Measurements from ENCODE around the gene PEAR1. TPM values are rescaled to one million over a fixed set of nuclear protein-coding genes. Genes with fewer than 3 reads are reported as not detected.
"Not testable (repeated sequence)": the region's sequence is repeated elsewhere in the genome, so short reads cannot be mapped to it uniquely, and the experiment has no call there.

The PEAR1 gene
- total RNA-seq, 1 experiment from 2014 or later: 0.39 TPM

- Histone ChIP-seq H2BK120ac (ENCODE audit: low read depth, low read length, poor library complexity, severe bottlenecking) (no peak overlapping the region), H3K27me3 (ENCODE audit: insufficient read depth, low read length) (peaks cover 62% of the 10 kb centered on the region), H3K14ac (ENCODE audit: insufficient read depth, low read length) (no peak overlapping the region), H4K5ac (ENCODE audit: insufficient read length, low read depth, low read length) (no peak overlapping the region), H3K79me1 (ENCODE audit: insufficient read depth, low read depth, low read length, poor library complexity, severe bottlenecking) (no peaks in the 10 kb centered on the region), H3K9me3 (ENCODE audit: control insufficient read depth, low read depth, low read length) (no peaks in the 10 kb centered on the region), H3K4ac (ENCODE audit: low read depth, low read length) (no peak overlapping the region), H3K27ac (ENCODE audit: insufficient read length, low read depth, low read length) (no peak overlapping the region), H3K23ac (ENCODE audit: insufficient read length, low read depth, low read length) (no peak overlapping the region), H4K91ac (ENCODE audit: insufficient read length, low read depth, low read length) (no peak overlapping the region), H3K23me2 (ENCODE audit: insufficient read length, low read depth, low read length, poor library complexity, severe bottlenecking) (peaks cover 16% of the 10 kb centered on the region), H3K9ac (ENCODE audit: extremely low read depth, insufficient read length, low read length) (no peak overlapping the region), H3K4me2 (ENCODE audit: insufficient read depth, insufficient read length, low read length) (no peak overlapping the region), H2BK20ac (ENCODE audit: low read depth, low read length, poor library complexity, severe bottlenecking) (no peak overlapping the region), H2AK5ac (ENCODE audit: insufficient read length, low read length) (no peak overlapping the region), H3K56ac (ENCODE audit: insufficient read length, low read depth, low read length) (no peak overlapping the region), H2BK15ac (ENCODE audit: low read depth, low read length) (no peak overlapping the region), H3K4me1 (ENCODE audit: insufficient read depth, low read length) (no peaks in the 10 kb centered on the region), H2AFZ (ENCODE audit: low read length) (no peak overlapping the region), H4K20me1 (ENCODE audit: control insufficient read depth, insufficient read depth, insufficient read length) (no peaks in the 10 kb centered on the region), H3T11ph (ENCODE audit: low read length) (no peak overlapping the region), H3K79me2 (ENCODE audit: insufficient read depth, low read length) (no peaks in the 10 kb centered on the region), H2BK5ac (ENCODE audit: insufficient read length, low read length) (no peak overlapping the region), H2BK12ac (ENCODE audit: insufficient read length, low read depth, low read length) (no peak overlapping the region), H3K18ac (ENCODE audit: insufficient read length, low read depth, low read length) (no peak overlapping the region), H4K8ac (replicated peaks; ENCODE audit: insufficient read length, low read depth, low read length) (no peak overlapping the region)
- DNase-seq: no peak
- no peaks in the 10 kb centered on the region; a peak in 1 of 7 replicates for H3K36me3 Mint-ChIP-seq (ENCODE audit: insufficient read depth in 1 of 3, low read depth in 3 of 3)
- no CpG with 5 or more reads among the region's 3 CpGs for WGBS (ENCODE audit: extremely low coverage, insufficient read length, low lambda C conversion rate)
- H3K27ac Mint-ChIP-seq: no peak overlapping the region
- H3K4me1 Mint-ChIP-seq: peaks cover 24 to 42% of the 10 kb centered on the region in 2 experiments
- H3K4me3 Mint-ChIP-seq: no peak overlapping the region; a peak in 1 of 5 replicates
- peaks cover 100% of the 10 kb centered on the region for H3K27me3 Mint-ChIP-seq (ENCODE audit: low read depth)
- H3K9me3 Mint-ChIP-seq: peaks cover 0 to 3% of the 10 kb centered on the region in 2 experiments; a peak in 1 of 5 replicates
- TF ChIP-seq CTCF (conservative IDR thresholded peaks at IDR 0.05): no peak
These were observed 32.7 kb downstream of the PEAR1 start for GRCh38 chr1:156926175-156926574.

- H3K79me2 ChIP-seq (ENCODE audit: insufficient read depth, low read length); H3K27ac Mint-ChIP-seq; H2AFZ ChIP-seq (ENCODE audit: low read length); H3K18ac ChIP-seq (ENCODE audit: insufficient read length, low read depth, low read length); H3K9me3 Mint-ChIP-seq; H4K20me1 ChIP-seq (ENCODE audit: control insufficient read depth, insufficient read depth, insufficient read length); H4K8ac ChIP-seq (replicated peaks; ENCODE audit: insufficient read length, low read depth, low read length); DNase-seq; H3K56ac ChIP-seq (ENCODE audit: insufficient read length, low read depth, low read length); H3K36me3 Mint-ChIP-seq (ENCODE audit: insufficient read depth in 1 of 3, low read depth in 3 of 3); H3K79me1 ChIP-seq (ENCODE audit: insufficient read depth, low read depth, low read length, poor library complexity, severe bottlenecking); H3K14ac ChIP-seq (ENCODE audit: insufficient read depth, low read length); H2BK20ac ChIP-seq (ENCODE audit: low read depth, low read length, poor library complexity, severe bottlenecking); H3K4ac ChIP-seq (ENCODE audit: low read depth, low read length); H4K91ac ChIP-seq (ENCODE audit: insufficient read length, low read depth, low read length); H3T11ph ChIP-seq (ENCODE audit: low read length); H3K23ac ChIP-seq (ENCODE audit: insufficient read length, low read depth, low read length); H2BK5ac ChIP-seq (ENCODE audit: insufficient read length, low read length); H4K5ac ChIP-seq (ENCODE audit: insufficient read length, low read depth, low read length); H2BK15ac ChIP-seq (ENCODE audit: low read depth, low read length); H3K9me3 ChIP-seq (ENCODE audit: control insufficient read depth, low read depth, low read length); H2BK120ac ChIP-seq (ENCODE audit: low read depth, low read length, poor library complexity, severe bottlenecking); H3K27ac ChIP-seq (ENCODE audit: insufficient read length, low read depth, low read length); H3K9ac ChIP-seq (ENCODE audit: extremely low read depth, insufficient read length, low read length); H3K4me1 ChIP-seq (ENCODE audit: insufficient read depth, low read length); H2AK5ac ChIP-seq (ENCODE audit: insufficient read length, low read length); H2BK12ac ChIP-seq (ENCODE audit: insufficient read length, low read depth, low read length): not testable (repeated sequence)
- Mint-ChIP-seq H3K4me3 (peak overlapping the region in 1 of 2 experiments; percentile 74; a peak in 1 of 5 replicates), H3K4me1 (peaks cover 29 to 46% of the 10 kb centered on the region in 2 experiments), H3K27me3 (ENCODE audit: low read depth) (peaks cover 100% of the 10 kb centered on the region)
- peaks cover 16% of the 10 kb centered on the region for H3K23me2 ChIP-seq (ENCODE audit: insufficient read length, low read depth, low read length, poor library complexity, severe bottlenecking)
- peaks cover 57% of the 10 kb centered on the region for H3K27me3 ChIP-seq (ENCODE audit: insufficient read depth, low read length)
- peak overlapping the region; percentile 80 for H3K4me2 ChIP-seq (ENCODE audit: insufficient read depth, insufficient read length, low read length)
- WGBS (ENCODE audit: extremely low coverage, insufficient read length, low lambda C conversion rate): no CpG with 5 or more reads among the region's 6 CpGs
These were observed 33.2 kb downstream of the PEAR1 start for GRCh38 chr1:156926695-156927094.
